ENCODE measurements around the gene ARHGAP4.

DNA sequence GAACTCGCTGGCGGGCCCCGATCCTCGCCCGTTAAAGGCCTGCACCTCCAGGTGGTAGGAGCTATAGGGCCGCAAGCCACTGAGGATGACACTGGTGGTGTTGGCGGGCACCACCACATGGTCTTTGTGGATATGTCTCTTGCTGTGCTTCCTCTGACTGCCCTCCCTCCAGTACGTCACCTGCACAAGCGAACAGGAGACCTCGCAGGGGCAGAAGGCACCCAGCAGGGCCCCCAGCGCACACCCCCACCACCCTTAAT lies 60.8 kb downstream of the ARHGAP4 start:
- TF ChIP-seq, protein P1, sequence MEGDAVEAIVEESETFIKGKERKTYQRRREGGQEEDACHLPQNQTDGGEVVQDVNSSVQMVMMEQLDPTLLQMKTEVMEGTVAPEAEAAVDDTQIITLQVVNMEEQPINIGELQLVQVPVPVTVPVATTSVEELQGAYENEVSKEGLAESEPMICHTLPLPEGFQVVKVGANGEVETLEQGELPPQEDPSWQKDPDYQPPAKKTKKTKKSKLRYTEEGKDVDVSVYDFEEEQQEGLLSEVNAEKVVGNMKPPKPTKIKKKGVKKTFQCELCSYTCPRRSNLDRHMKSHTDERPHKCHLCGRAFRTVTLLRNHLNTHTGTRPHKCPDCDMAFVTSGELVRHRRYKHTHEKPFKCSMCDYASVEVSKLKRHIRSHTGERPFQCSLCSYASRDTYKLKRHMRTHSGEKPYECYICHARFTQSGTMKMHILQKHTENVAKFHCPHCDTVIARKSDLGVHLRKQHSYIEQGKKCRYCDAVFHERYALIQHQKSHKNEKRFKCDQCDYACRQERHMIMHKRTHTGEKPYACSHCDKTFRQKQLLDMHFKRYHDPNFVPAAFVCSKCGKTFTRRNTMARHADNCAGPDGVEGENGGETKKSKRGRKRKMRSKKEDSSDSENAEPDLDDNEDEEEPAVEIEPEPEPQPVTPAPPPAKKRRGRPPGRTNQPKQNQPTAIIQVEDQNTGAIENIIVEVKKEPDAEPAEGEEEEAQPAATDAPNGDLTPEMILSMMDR (conservative IDR thresholded peaks at IDR 0.05), result no peak
- TF ChIP-seq EZH2 (IDR thresholded peaks at IDR 0.05; ENCODE audit: low read depth), result no peak
